ENCODE data around the gene PEPD.

Gene PEPD

GRCh38 chr19:33447336-33448158 lies 74.0 kb downstream of the PEPD start:
- DNase-seq (ENCODE audit: low read depth), result no peak
- no peak overlapping the region for H3K4me3 ChIP-seq (ENCODE audit: control insufficient read depth, low read depth, low read length)
- TF ChIP-seq, protein P1, sequence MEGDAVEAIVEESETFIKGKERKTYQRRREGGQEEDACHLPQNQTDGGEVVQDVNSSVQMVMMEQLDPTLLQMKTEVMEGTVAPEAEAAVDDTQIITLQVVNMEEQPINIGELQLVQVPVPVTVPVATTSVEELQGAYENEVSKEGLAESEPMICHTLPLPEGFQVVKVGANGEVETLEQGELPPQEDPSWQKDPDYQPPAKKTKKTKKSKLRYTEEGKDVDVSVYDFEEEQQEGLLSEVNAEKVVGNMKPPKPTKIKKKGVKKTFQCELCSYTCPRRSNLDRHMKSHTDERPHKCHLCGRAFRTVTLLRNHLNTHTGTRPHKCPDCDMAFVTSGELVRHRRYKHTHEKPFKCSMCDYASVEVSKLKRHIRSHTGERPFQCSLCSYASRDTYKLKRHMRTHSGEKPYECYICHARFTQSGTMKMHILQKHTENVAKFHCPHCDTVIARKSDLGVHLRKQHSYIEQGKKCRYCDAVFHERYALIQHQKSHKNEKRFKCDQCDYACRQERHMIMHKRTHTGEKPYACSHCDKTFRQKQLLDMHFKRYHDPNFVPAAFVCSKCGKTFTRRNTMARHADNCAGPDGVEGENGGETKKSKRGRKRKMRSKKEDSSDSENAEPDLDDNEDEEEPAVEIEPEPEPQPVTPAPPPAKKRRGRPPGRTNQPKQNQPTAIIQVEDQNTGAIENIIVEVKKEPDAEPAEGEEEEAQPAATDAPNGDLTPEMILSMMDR (conservative IDR thresholded peaks at IDR 0.05; ENCODE audit: control insufficient read depth, insufficient read depth, low read depth, low read length), result no peak

DNA sequence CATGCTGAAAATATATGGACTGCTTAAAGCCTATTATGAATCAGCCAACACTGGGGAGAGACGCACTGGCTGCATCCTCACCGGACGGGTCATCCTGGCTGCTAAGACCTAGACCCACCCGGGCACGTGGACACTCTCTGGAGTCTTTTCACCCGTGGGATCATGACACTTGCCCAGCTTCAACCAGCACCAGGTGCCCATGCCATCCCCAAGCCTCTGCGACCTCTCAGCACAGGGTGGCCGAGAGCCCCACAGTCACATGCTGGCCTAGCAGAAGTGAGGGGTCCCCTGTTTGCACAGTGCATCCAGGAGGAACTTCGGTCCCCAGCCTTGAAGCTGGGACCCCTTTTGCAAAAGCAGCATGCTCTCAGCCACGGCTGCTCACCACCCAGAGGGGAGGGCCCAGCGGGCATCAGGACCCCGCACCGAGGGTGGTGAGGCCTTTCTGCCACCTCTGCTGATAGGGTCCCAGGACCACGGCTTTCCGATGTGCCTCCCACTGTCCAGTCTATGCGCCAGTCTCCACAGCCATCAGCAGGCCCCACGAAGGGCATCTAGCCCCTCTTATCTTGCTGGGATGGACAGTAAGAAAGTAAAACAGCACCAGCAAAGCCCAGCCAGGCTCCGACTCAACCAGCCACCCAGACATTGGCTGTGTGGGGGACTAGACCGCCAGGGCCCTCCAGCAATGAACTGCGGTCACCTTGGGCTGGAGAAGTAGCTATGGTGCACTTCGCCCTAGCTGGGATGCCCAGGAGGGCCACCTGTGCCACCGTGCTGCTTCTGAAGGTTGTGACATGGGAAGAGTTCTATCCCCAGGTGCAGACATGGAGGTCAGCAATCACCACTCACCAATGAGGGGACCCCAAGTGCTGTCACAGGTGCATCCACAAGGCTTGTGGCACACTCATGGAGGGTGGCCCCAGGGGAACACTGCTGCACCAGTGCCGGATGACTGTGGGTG lies 75.0 kb downstream of the PEPD start:
- TF ChIP-seq, protein P1 (conservative IDR thresholded peaks at IDR 0.05; ENCODE audit: control insufficient read depth, insufficient read depth, low read depth, low read length), result no peak
- DNase-seq (ENCODE audit: low read depth), result peak; percentile 48
- no peak overlapping the region for H3K4me3 ChIP-seq (ENCODE audit: control insufficient read depth, low read depth, low read length)

GRCh38 chr19:33445442-33446329 lies 75.9 kb downstream of the PEPD start:
- no peak overlapping the region for H3K4me3 ChIP-seq (ENCODE audit: control insufficient read depth, low read depth, low read length)
- no peak for DNase-seq (ENCODE audit: low read depth)
- TF ChIP-seq, protein P1 (conservative IDR thresholded peaks at IDR 0.05; ENCODE audit: control insufficient read depth, insufficient read depth, low read depth, low read length), result no peak

DNA sequence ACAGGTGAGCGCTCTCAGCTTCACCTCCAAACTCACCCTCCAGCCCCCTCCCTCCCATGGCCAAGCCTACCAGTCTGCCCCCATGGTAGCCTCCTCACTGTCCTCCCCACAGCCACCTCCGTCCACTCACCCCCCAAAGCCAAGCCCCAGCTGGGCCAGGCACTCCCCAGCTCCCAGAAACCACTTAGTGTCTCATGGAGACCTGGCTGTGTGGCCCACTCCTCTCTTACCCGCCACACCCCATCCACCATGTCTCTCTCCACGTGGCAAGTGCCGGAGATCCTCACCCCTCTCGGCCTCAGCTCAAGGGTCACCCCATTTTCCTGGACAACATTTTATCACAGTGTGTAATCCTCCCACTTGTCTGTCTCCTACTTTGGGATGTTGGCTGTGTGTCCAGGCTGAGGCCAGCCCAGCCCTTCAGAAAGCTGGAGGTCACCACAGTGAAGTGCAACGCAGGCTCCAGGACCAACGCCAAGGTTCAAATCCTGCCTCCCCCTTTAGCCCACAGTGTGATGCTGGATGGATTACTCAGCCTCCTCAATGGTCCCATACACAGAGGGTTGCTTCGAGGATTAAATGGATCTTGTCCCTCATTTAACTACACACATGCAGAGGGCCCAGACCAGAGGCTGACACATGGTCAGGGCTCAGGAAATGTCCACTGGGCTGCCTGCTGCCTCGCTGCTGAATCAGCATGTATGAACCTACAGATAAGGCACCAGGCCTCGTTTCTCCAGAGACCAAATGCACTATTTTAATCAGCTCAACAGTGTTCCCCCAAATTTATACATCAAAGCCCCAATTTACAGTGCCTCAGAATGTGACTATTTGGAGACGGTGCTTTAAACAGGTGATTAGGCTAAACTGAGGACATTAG lies 76.8 kb downstream of the PEPD start:
- H3K4me3 ChIP-seq (ENCODE audit: control insufficient read depth, low read depth, low read length), result no peak overlapping the region
- TF ChIP-seq, protein P1 (conservative IDR thresholded peaks at IDR 0.05; ENCODE audit: control insufficient read depth, insufficient read depth, low read depth, low read length), result no peak
- DNase-seq (ENCODE audit: low read depth), result peak; percentile 81

DNA sequence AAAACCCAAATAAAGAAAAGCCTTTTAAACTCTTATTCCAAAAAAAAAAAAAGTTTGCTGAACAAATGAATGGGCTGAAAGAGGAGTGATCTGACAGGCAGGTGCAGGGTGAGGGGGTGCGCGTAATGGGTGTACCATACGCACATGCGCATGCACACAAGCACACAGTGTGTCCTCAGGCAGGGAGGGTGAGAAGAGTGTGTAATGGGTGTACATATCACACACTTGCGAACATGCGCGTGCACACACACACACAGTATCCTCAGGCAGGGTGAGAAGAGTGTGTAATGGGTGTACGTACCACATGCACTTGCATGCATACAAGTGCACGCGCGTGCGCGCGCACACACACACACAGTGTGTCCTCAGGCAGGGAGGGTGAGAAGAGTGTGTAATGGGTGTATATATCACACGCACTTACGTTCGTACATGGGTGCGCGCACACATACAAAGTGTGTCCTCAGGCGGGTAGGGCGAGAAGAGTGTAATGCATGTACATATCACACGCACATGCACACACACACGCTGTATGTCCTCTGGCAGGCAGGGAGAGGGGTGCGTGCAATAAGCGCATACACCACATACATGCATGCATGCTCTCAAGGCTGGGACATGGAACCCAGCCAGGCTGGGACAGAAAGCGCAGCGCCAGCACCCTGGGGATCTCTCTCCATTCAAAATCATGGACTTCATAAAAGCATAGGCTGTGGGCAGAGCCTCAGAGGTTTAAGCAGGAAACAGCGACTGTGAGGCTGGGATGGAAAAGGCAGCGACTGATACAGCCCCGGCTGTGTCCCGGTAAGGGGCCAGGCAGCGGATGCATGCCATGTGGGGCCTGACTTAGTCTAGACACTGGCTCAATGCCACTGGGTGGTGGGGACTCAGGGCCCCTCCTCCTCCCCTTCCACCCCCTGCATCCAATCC lies 77.7 kb downstream of the PEPD start:
- TF ChIP-seq, protein P1 (conservative IDR thresholded peaks at IDR 0.05; ENCODE audit: control insufficient read depth, insufficient read depth, low read depth, low read length), result no peak
- no peak overlapping the region for H3K4me3 ChIP-seq (ENCODE audit: control insufficient read depth, low read depth, low read length)
- DNase-seq (ENCODE audit: low read depth), result no peak
